NCI-H2227 (cell line): ENCODE measurements around the gene AMPD3.

ENCODE experiments used
- DNase-seq: peaks from one replicate; lab custom pipeline; 2025; ENCODE audit not compliant: unreplicated experiment; lab: John Stamatoyannopoulos, UW

The AMPD3 gene

GRCh38 chr11:10460611-10461275, 5.7 kb downstream of the AMPD3 start:
- no peak for DNase-seq

GRCh38 chr11:10461276-10461790, 6.3 kb downstream of the AMPD3 start:
- no peak for DNase-seq

GRCh38 chr11:10462746-10463300, 7.8 kb downstream of the AMPD3 start:
- no peak for DNase-seq

- no peak for DNase-seq
These were observed 18.3 kb downstream of the AMPD3 start for GRCh38 chr11:10473371-10473770.

GRCh38 chr11:10474551-10474950, 19.5 kb downstream of the AMPD3 start:
- no peak for DNase-seq

GRCh38 chr11:10476342-10476741, 21.3 kb downstream of the AMPD3 start:
- no peak for DNase-seq

GRCh38 chr11:10476927-10477689, 22.0 kb downstream of the AMPD3 start:
- DNase-seq: no peak

GRCh38 chr11:10477690-10478046, 22.6 kb downstream of the AMPD3 start:
- no peak for DNase-seq

GRCh38 chr11:10478066-10478465, 23.0 kb downstream of the AMPD3 start:
- no peak for DNase-seq

- DNase-seq: no peak
These were observed 23.8 kb downstream of the AMPD3 start for GRCh38 chr11:10478574-10479550.

GRCh38 chr11:10480026-10480425, 25.0 kb downstream of the AMPD3 start:
- no peak for DNase-seq

- DNase-seq: no peak
These were observed 25.7 kb downstream of the AMPD3 start for GRCh38 chr11:10480760-10481159.

GRCh38 chr11:10481560-10482349, 26.7 kb downstream of the AMPD3 start:
- DNase-seq: no peak

GRCh38 chr11:10483174-10483573, 28.1 kb downstream of the AMPD3 start:
- no peak for DNase-seq

GRCh38 chr11:10483584-10483983, 28.5 kb downstream of the AMPD3 start:
- no peak for DNase-seq

GRCh38 chr11:10484461-10485180, 29.6 kb downstream of the AMPD3 start:
- no peak for DNase-seq

- no peak for DNase-seq
These were observed 30.6 kb downstream of the AMPD3 start for GRCh38 chr11:10485646-10486045.

GRCh38 chr11:10486161-10486840, 31.2 kb downstream of the AMPD3 start:
- DNase-seq: no peak
